IMR-90 (cell line): ENCODE data around the gene GCK. TPM values are rescaled to one million over a fixed set of nuclear protein-coding genes. Genes with fewer than 3 reads are reported as not detected.

Experiments used
- ATAC-seq: fragments of 200-7000 bp; cut with Tn5 transposase; 2 replicates; pipeline ENCODE4 v1.9.1; 2020; ENCODE audit warnings: low read depth, mild to moderate bottlenecking, moderate library complexity
- BruUV-seq: library from RNA; stranded (reverse); fragments of 400-500 nt; replicated peaks from 2 replicates; lab custom pipeline; 2021; lab: Mats Ljungman, UMichigan
- CTCF ChIA-PET: fragments of 300-600 bp; formaldehyde crosslinking; extraction: SDS; loops from one replicate; lab custom pipeline; 2021; ENCODE audit warnings: antibody characterized with exemption; lab: Yijun Ruan, JAX
- POLR2A ChIA-PET: fragments of 300-600 bp; sonication (Branson Sonifier 250); formaldehyde crosslinking; loops from one replicate; lab custom pipeline; 2022; ENCODE audit warnings: antibody characterized with exemption; ENCODE audit not compliant: unreplicated experiment; lab: Charles Lee
- DNase-seq: peaks from one replicate; pipeline ENCODE4 v3.0.0; 2013
- H2AFZ ChIP-seq: replicated peaks from 2 replicates; pipeline ENCODE3; 2013; ENCODE audit warnings: low read length, mild to moderate bottlenecking; ENCODE audit not compliant: poor library complexity
- H2AK5ac ChIP-seq: 2 replicates; pipeline ENCODE4 v1.6.1; 2013; ENCODE audit warnings: low read depth, low read length, inconsistent platforms
- H2AK9ac ChIP-seq: replicated peaks from 2 replicates; pipeline ENCODE3; 2013; ENCODE audit warnings: mild to moderate bottlenecking, low read depth, low read length, moderate library complexity; ENCODE audit not compliant: poor library complexity
- H2BK120ac ChIP-seq: 2 replicates; pipeline ENCODE4 v1.6.1; 2013; ENCODE audit warnings: low read depth, low read length, inconsistent platforms
- H2BK15ac ChIP-seq: 3 replicates; pipeline ENCODE4 v1.6.1; 2013; ENCODE audit warnings: low read depth, low read length, inconsistent platforms
- H2BK20ac ChIP-seq: 2 replicates; pipeline ENCODE4 v1.6.1; 2013; ENCODE audit warnings: low read depth, mild to moderate bottlenecking, inconsistent platforms, low read length, moderate library complexity
- H2BK5ac ChIP-seq: 2 replicates; pipeline ENCODE4 v1.6.1; 2013; ENCODE audit warnings: mild to moderate bottlenecking, low read depth, low read length, inconsistent platforms; ENCODE audit not compliant: poor library complexity, severe bottlenecking
- H3K14ac ChIP-seq: replicated peaks from 2 replicates; pipeline ENCODE4 v1.6.1; 2013; ENCODE audit warnings: low read depth, low read length, inconsistent platforms
- H3K18ac ChIP-seq: 2 replicates; pipeline ENCODE4 v1.6.1; 2013; ENCODE audit warnings: low read depth, low read length, control low read depth
- H3K23ac ChIP-seq: 2 replicates; pipeline ENCODE4 v1.6.1; 2013; ENCODE audit warnings: low read depth, low read length, inconsistent platforms
- H3K27ac ChIP-seq: 2 replicates; pipeline ENCODE4 v1.5.1; 2013; ENCODE audit warnings: mild to moderate bottlenecking, control low read depth, low read length; ENCODE audit not compliant: insufficient read depth
- H3K27me3 ChIP-seq: 2 replicates; pipeline ENCODE4 v1.6.1; 2013; ENCODE audit warnings: low read length; ENCODE audit not compliant: control insufficient read depth, insufficient read depth
- H3K36me3 ChIP-seq: 2 replicates; pipeline ENCODE4 v1.6.1; 2013; ENCODE audit warnings: low read length, mixed read lengths; ENCODE audit not compliant: control insufficient read depth, insufficient read depth
- H3K4ac ChIP-seq: 2 replicates; pipeline ENCODE4 v1.6.1; 2013; ENCODE audit warnings: low read depth, low read length, inconsistent platforms
- H3K4me1 ChIP-seq: 2 replicates; pipeline ENCODE4 v1.6.1; 2013; ENCODE audit warnings: low read length, mixed read lengths; ENCODE audit not compliant: control insufficient read depth, insufficient read depth
- H3K4me2 ChIP-seq: 2 replicates; pipeline ENCODE4 v1.6.1; 2013; ENCODE audit warnings: low read depth, mild to moderate bottlenecking, control low read depth, low read length, moderate library complexity
- H3K4me3 ChIP-seq: 2 replicates; pipeline ENCODE4 v1.5.1; 2013; ENCODE audit warnings: low read depth, mild to moderate bottlenecking, control low read depth, low read length, moderate library complexity; ENCODE audit not compliant: insufficient read depth
- H3K56ac ChIP-seq: 2 replicates; pipeline ENCODE4 v1.6.1; 2013; ENCODE audit warnings: low read length, inconsistent platforms; ENCODE audit not compliant: insufficient read depth; ENCODE audit errors: extremely low read depth
- H3K79me1 ChIP-seq, 2 experiments: 2 replicates each; pipeline ENCODE4 v1.6.1; 2013; ENCODE audit warnings: low read length in 2 of 2, inconsistent platforms in 1 of 2, low read depth in 1 of 2
- H3K9ac ChIP-seq: 2 replicates; pipeline ENCODE4 v1.6.1; 2013; ENCODE audit warnings: low read depth, low read length, control low read depth
- H3K9me1 ChIP-seq: 2 replicates; pipeline ENCODE4 v1.6.1; 2013; ENCODE audit warnings: low read length, inconsistent platforms; ENCODE audit not compliant: insufficient read depth
- H3K9me3 ChIP-seq: 2 replicates; pipeline ENCODE4 v1.6.1; 2013; ENCODE audit warnings: low read length; ENCODE audit not compliant: control insufficient read depth, insufficient read depth
- H4K20me1 ChIP-seq: 2 replicates; pipeline ENCODE4 v1.6.1; 2013; ENCODE audit warnings: low read length, inconsistent platforms; ENCODE audit not compliant: insufficient read depth
- H4K5ac ChIP-seq: 2 replicates; pipeline ENCODE4 v1.6.1; 2013; ENCODE audit warnings: mild to moderate bottlenecking, low read depth, low read length, control low read depth
- H4K8ac ChIP-seq, 2 experiments: 2 replicates each; pipeline ENCODE4 v1.6.1; 2013; ENCODE audit warnings: low read depth in 2 of 2, low read length in 2 of 2, control low read depth in 1 of 2, inconsistent platforms in 1 of 2
- H4K91ac ChIP-seq: 2 replicates; pipeline ENCODE4 v1.6.1; 2013; ENCODE audit warnings: low read depth, low read length, inconsistent platforms; ENCODE audit not compliant: insufficient read depth
- CEBPB ChIP-seq: IDR thresholded peaks from 2 replicates; pipeline ENCODE4 v1.6.1; 2012; ENCODE audit warnings: low read depth, low read length, improper control_type of control experiment
- MAFK ChIP-seq: IDR thresholded peaks from 2 replicates; pipeline ENCODE4 v1.6.1; 2012; ENCODE audit warnings: low read depth, low read length, improper control_type of control experiment
- MAZ ChIP-seq: IDR thresholded peaks from 2 replicates; pipeline ENCODE4 v1.6.1; 2012; ENCODE audit warnings: low read depth, mild to moderate bottlenecking, low read length, improper control_type of control experiment, moderate library complexity, borderline replicate concordance
- MXI1 ChIP-seq: IDR thresholded peaks from 2 replicates; pipeline ENCODE4 v1.6.1; 2012; ENCODE audit warnings: low read depth, mild to moderate bottlenecking, low read length, moderate library complexity, borderline replicate concordance
- RAD21 ChIP-seq: IDR thresholded peaks from 2 replicates; pipeline ENCODE4 v1.6.1; 2012; ENCODE audit warnings: low read length, improper control_type of control experiment
- RCOR1 ChIP-seq: IDR thresholded peaks from 2 replicates; pipeline ENCODE4 v1.6.1; 2012; ENCODE audit warnings: mild to moderate bottlenecking, low read length, improper control_type of control experiment; ENCODE audit not compliant: insufficient replicate concordance
- RFX5 ChIP-seq: IDR thresholded peaks from 2 replicates; pipeline ENCODE4 v1.8.0; 2012; ENCODE audit warnings: low read depth, mild to moderate bottlenecking, low read length, moderate library complexity
- SMC3 ChIP-seq: fragments of 150-350 bp; IDR thresholded peaks from 2 replicates; pipeline ENCODE4 v1.6.1; 2016; ENCODE audit warnings: low read depth, mild to moderate bottlenecking, antibody characterized with exemption, low read length, moderate library complexity
- whole genome bisulfite sequencing, 2 experiments: methylation state at CpG; one replicate each; pipeline versions ENCODE4 v1.1.5 to v1.1.7; 2013; ENCODE audit warnings: missing lambda C conversion rate in 2 of 2; ENCODE audit not compliant: insufficient read length in 1 of 2; ENCODE audit errors: extremely low coverage in 2 of 2; 5-methylcytosine and 5-hydroxymethylcytosine counted together
- dilution Hi-C: fragments of 300-500 bp; cut with HindIII; formaldehyde crosslinking; loops from one replicate; pipeline ENCODE4 v1.14.3; 2018; ENCODE audit warnings: low sequenced_read_pairs; ENCODE audit not compliant: unreplicated experiment
- in situ Hi-C: fragments of 300-500 bp; cut with MboI; formaldehyde crosslinking; loops from 3 replicates; pipeline ENCODE4 v1.14.3; 2019; ENCODE audit warnings: low sequenced_read_pairs, inconsistent platforms, mixed read lengths
- intact Hi-C: fragments of 100-400 bp; cut with micrococcal nuclease; formaldehyde crosslinking; loops from 2 replicates; pipeline ENCODE4 v1.10.0; 2022
- polyA plus RNA-seq, 3 experiments: library from polyadenylated mRNA; depleted of rRNA; stranded (reverse); fragments of >200 nt; gene quantifications; 2 replicates each; pipeline ENCODE4 v1.2.3, GENCODE V29; 2012; ENCODE audit warnings: low replicate concordance in 1 of 3
- total RNA-seq: library from RNA; depleted of rRNA; stranded (reverse); fragments of >200 nt; gene quantifications from 2 replicates; pipeline ENCODE4 v1.2.3, GENCODE V29; 2012
- TF ChIP-seq, protein P1 (sequence below): fragments of 150-350 bp; IDR thresholded peaks from 2 replicates; pipeline ENCODE4 v1.6.1; 2017; ENCODE audit warnings: mild to moderate bottlenecking, antibody characterized with exemption, low read length, low read depth
- TF ChIP-seq, protein P2 (sequence below): fragments of 150-350 bp; IDR thresholded peaks from 2 replicates; pipeline ENCODE4 v1.6.1; 2016; ENCODE audit warnings: low read depth, mild to moderate bottlenecking, low read length, moderate library complexity, borderline replicate concordance
- TF ChIP-seq, protein P3 (sequence below): conservative IDR thresholded peaks from 2 replicates; pipeline ENCODE4 v1.5.1; 2012; ENCODE audit warnings: mild to moderate bottlenecking, low read depth, low read length, improper control_type of control experiment

The GCK gene
- total and polyA plus RNA-seq, 2 of the 4 experiments (the other 2 are of a cell fraction), result 0.14 to 0.18 TPM

DNA sequence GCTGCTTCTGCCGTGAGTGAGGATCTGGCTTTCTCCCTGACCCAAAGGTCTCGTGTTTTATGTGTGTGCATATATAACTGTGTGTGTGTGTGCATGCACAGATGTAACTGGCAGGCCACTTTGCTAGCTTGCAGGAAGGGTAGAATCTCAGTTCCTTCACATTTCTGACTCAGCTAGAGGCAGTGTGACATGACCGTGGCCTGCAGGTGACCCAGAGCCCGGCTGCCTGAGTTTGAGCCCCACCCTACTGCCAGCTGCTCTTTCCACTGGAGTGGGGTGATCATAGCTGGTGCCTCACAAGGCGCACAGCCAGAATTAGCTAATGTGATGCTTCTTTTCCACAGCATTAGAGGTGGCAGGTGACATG lies 38.8 kb downstream of the GCK start:
- Histone ChIP-seq H3K27me3 (peaks cover 23% of the 10 kb centered on the region), H3K4me1 (peaks cover 10% of the 10 kb centered on the region; the same call in 1 of the 2 replicates), H4K5ac (no peak overlapping the region; the same call in 1 of the 2 replicates), H3K14ac (no peak overlapping the region), H3K4ac (no peak overlapping the region), H2BK15ac (no peak overlapping the region), H2BK20ac (no peak overlapping the region), H3K36me3 (no peaks in the 10 kb centered on the region), H3K4me2 (no peak overlapping the region), H2AK9ac (no peak overlapping the region), H2AFZ (no peak overlapping the region), H2BK5ac (no peak overlapping the region), H3K23ac (no peak overlapping the region), H3K56ac (no peak overlapping the region), H3K18ac (no peak overlapping the region), H2BK120ac (no peak overlapping the region), H3K27ac (no peak overlapping the region), H3K79me1 (no peaks in the 10 kb centered on the region), H3K4me3 (no peak overlapping the region), H4K91ac (no peak overlapping the region), H3K9me1 (peaks cover 5% of the 10 kb centered on the region; the same call in 1 of the 2 replicates), H3K9ac (no peak overlapping the region), H3K9me3 (no peaks in the 10 kb centered on the region), H2AK5ac (no peak overlapping the region), H4K20me1 (no peaks in the 10 kb centered on the region), H4K8ac (no peak overlapping the region)
- ATAC-seq (no peak), DNase-seq (no peak)
- dilution Hi-C loops (no loop called here), in situ Hi-C loops (no loop called here), intact Hi-C loops (no loop called here)
- POLR2A ChIA-PET, result interaction anchor here (1.3 kb wide), 1 partner anchor 13 kb away, joined by 3 read pairs; no protein-coding TSS in a partner anchor
- CTCF ChIA-PET, result no interaction called here
- WGBS, 2 experiments, result 67% methylated on average over 1 of the region's 5 CpGs; no CpG with 5 or more reads in 1 of the 2 experiments
- TF ChIP-seq, protein P1, sequence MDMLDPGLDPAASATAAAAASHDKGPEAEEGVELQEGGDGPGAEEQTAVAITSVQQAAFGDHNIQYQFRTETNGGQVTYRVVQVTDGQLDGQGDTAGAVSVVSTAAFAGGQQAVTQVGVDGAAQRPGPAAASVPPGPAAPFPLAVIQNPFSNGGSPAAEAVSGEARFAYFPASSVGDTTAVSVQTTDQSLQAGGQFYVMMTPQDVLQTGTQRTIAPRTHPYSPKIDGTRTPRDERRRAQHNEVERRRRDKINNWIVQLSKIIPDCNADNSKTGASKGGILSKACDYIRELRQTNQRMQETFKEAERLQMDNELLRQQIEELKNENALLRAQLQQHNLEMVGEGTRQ, result no peak
- TF ChIP-seq, protein P2, sequence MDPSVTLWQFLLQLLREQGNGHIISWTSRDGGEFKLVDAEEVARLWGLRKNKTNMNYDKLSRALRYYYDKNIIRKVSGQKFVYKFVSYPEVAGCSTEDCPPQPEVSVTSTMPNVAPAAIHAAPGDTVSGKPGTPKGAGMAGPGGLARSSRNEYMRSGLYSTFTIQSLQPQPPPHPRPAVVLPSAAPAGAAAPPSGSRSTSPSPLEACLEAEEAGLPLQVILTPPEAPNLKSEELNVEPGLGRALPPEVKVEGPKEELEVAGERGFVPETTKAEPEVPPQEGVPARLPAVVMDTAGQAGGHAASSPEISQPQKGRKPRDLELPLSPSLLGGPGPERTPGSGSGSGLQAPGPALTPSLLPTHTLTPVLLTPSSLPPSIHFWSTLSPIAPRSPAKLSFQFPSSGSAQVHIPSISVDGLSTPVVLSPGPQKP, result no peak
- TF ChIP-seq RCOR1 (no peak), MAZ (no peak), CEBPB (no peak), RFX5 (no peak), MAFK (no peak), RAD21 (no peak), MXI1 (no peak), SMC3 (no peak)
- TF ChIP-seq, protein P3, sequence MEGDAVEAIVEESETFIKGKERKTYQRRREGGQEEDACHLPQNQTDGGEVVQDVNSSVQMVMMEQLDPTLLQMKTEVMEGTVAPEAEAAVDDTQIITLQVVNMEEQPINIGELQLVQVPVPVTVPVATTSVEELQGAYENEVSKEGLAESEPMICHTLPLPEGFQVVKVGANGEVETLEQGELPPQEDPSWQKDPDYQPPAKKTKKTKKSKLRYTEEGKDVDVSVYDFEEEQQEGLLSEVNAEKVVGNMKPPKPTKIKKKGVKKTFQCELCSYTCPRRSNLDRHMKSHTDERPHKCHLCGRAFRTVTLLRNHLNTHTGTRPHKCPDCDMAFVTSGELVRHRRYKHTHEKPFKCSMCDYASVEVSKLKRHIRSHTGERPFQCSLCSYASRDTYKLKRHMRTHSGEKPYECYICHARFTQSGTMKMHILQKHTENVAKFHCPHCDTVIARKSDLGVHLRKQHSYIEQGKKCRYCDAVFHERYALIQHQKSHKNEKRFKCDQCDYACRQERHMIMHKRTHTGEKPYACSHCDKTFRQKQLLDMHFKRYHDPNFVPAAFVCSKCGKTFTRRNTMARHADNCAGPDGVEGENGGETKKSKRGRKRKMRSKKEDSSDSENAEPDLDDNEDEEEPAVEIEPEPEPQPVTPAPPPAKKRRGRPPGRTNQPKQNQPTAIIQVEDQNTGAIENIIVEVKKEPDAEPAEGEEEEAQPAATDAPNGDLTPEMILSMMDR, result no peak
- BruUV-seq, result no TSS peak
